Upper lobe of left lung (tissue), 4 donors: ENCODE measurements around the gene GMDS.

ENCODE experiments used
- CTCF ChIP-seq, 6 experiments: fragments of 450-650 bp in 4 of 6; fragments of 200-600 bp in 2 of 6; sonication (generic) in 2 of 6; IDR thresholded peaks; one replicate each; pipeline ENCODE4 v1.5.1; 2016 to 2019; ENCODE audit warnings: antibody characterized with exemption in 6 of 6
- POLR2AphosphoS5 ChIP-seq, 2 donors: sonication (generic); formaldehyde crosslinking; IDR thresholded peaks; one replicate each; pipeline ENCODE4 v1.5.1; 2017; ENCODE audit warnings: antibody characterized with exemption in 2 of 2

- TF ChIP-seq POLR2AphosphoS5 (IDR thresholded peaks at IDR 0.05) (no peak), CTCF (IDR thresholded peaks at IDR 0.05) (no peak)
Observed at GRCh38 chr6:1716868-1717267, 528.5 kb downstream of the GMDS start.
